GM19043 (cell line): ENCODE data around the gene GEMIN2.
"Not testable (repeated sequence)": the region's sequence is repeated elsewhere in the genome, so short reads cannot be mapped to it uniquely, and the experiment has no call there.

Experiments used
- ATAC-seq: cut with Tn5 transposase; IDR thresholded peaks from one replicate; pipeline ENCODE4 v1.9.1; 2021; ENCODE audit warnings: low read depth; ENCODE audit not compliant: unreplicated experiment

The GEMIN2 gene

GRCh38 chr14:39109893-39110715, 4.0 kb upstream of the GEMIN2 start:
- ATAC-seq = no peak

GRCh38 chr14:39113685-39114072, 444 bp upstream of the GEMIN2 start:
- no peak for ATAC-seq

GRCh38 chr14:39122330-39123138, 8.4 kb downstream of the GEMIN2 start:
- no peak for ATAC-seq

- ATAC-seq = not testable (repeated sequence)
Observed at GRCh38 chr14:39137835-39138234, 23.7 kb downstream of the GEMIN2 start.

GRCh38 chr14:39138440-39138839, 24.3 kb downstream of the GEMIN2 start:
- ATAC-seq = no peak

- no peak for ATAC-seq
Observed at GRCh38 chr14:39140170-39140569, 26.0 kb downstream of the GEMIN2 start.

GRCh38 chr14:39141623-39142022, 27.5 kb downstream of the GEMIN2 start:
- ATAC-seq = not testable (repeated sequence)

GRCh38 chr14:39143226-39143625, 29.1 kb downstream of the GEMIN2 start:
- not testable (repeated sequence) for ATAC-seq

GRCh38 chr14:39145266-39145966, 31.3 kb downstream of the GEMIN2 start:
- ATAC-seq = no peak

GRCh38 chr14:39154594-39155189, 40.6 kb downstream of the GEMIN2 start:
- no peak for ATAC-seq

GRCh38 chr14:39157491-39157890, 43.4 kb downstream of the GEMIN2 start:
- no peak for ATAC-seq

GRCh38 chr14:39158222-39158858, 44.2 kb downstream of the GEMIN2 start:
- no peak for ATAC-seq

GRCh38 chr14:39160494-39160893, 46.4 kb downstream of the GEMIN2 start:
- ATAC-seq = no peak

GRCh38 chr14:39167797-39168320, 53.7 kb downstream of the GEMIN2 start:
- not testable (repeated sequence) for ATAC-seq

- ATAC-seq = no peak
Observed at GRCh38 chr14:39168591-39168990, 54.5 kb downstream of the GEMIN2 start.

- peak; percentile 8 for ATAC-seq
Observed at GRCh38 chr14:39169541-39169900, 55.4 kb downstream of the GEMIN2 start.

GRCh38 chr14:39173198-39173597, 59.1 kb downstream of the GEMIN2 start:
- no peak for ATAC-seq

GRCh38 chr14:39174560-39175444, 60.7 kb downstream of the GEMIN2 start, which contains the start of gene PNN:
TSS of gene PNN (plus strand) at chr14:39175254. CDS start at chr14:39175280, 26 bp downstream.
- peak; percentile 86 for ATAC-seq
